Measurements from ENCODE around the gene SPTBN5.
"Not testable (repeated sequence)": the region's sequence is repeated elsewhere in the genome, so short reads cannot be mapped to it uniquely, and the experiment has no call there.

SPTBN5 gene

GRCh38 chr15:41839781-41840491, 53.9 kb downstream of the SPTBN5 start:
- TF ChIP-seq POLR2A (IDR thresholded peaks at IDR 0.05; ENCODE audit: low read length), result no peak
- TF ChIP-seq GATA1 (IDR thresholded peaks at IDR 0.05; ENCODE audit: low read depth, low read length), result no peak
- DNase-seq, result no peak

GRCh38 chr15:41838400-41838897, 55.4 kb downstream of the SPTBN5 start, which contains the start of gene PLA2G4B:
PLA2G4B (plus strand) TSS chr15:41838847; CDS start chr15:41838914, 67 bp downstream.
- no peak for DNase-seq
- TF ChIP-seq POLR2A (IDR thresholded peaks at IDR 0.05; ENCODE audit: low read length) (no peak), GATA1 (IDR thresholded peaks at IDR 0.05; ENCODE audit: low read depth, low read length) (no peak)

GRCh38 chr15:41836713-41837454, 57.0 kb downstream of the SPTBN5 start:
- TF ChIP-seq POLR2A (IDR thresholded peaks at IDR 0.05; ENCODE audit: low read length) (no peak), GATA1 (IDR thresholded peaks at IDR 0.05; ENCODE audit: low read depth, low read length) (no peak)
- DNase-seq, result no peak

DNA sequence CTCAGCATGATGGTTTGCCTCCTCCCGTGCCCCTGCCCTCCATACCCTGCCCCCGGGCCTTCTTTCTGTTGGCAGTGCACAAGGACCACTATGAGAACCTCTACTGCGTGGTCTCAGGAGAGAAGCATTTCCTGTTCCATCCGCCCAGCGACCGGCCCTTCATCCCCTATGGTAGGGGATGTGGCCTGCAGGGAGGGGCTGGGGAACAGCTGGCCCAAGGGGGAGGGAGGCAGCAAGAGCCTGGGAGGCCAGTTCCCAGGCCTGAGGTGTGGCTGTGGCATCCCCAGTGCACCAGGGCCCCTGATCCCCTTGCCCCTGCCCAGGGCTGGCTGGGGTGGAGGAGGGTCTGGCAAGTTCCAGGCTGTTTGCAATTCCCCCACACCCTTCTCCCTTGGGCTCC, 57.8 kb downstream of the SPTBN5 start:
- no peak for DNase-seq
- TF ChIP-seq POLR2A (IDR thresholded peaks at IDR 0.05; ENCODE audit: low read length) (no peak), GATA1 (IDR thresholded peaks at IDR 0.05; ENCODE audit: low read depth, low read length) (no peak)

GRCh38 chr15:41834096-41834495, 59.8 kb downstream of the SPTBN5 start:
- TF ChIP-seq GATA1 (IDR thresholded peaks at IDR 0.05; ENCODE audit: low read depth, low read length) (no peak), POLR2A (IDR thresholded peaks at IDR 0.05; ENCODE audit: low read length) (no peak)
- DNase-seq, result no peak

GRCh38 chr15:41832875-41833274, 61.0 kb downstream of the SPTBN5 start:
- no peak for TF ChIP-seq POLR2A (IDR thresholded peaks at IDR 0.05; ENCODE audit: low read length)
- TF ChIP-seq GATA1 (IDR thresholded peaks at IDR 0.05; ENCODE audit: low read depth, low read length), result no peak
- DNase-seq, result no peak

- TF ChIP-seq POLR2A (IDR thresholded peaks at IDR 0.05; ENCODE audit: low read length), result no peak
- no peak for DNase-seq
Measured at GRCh38 chr15:41832208-41832607, 61.6 kb downstream of the SPTBN5 start.

DNA sequence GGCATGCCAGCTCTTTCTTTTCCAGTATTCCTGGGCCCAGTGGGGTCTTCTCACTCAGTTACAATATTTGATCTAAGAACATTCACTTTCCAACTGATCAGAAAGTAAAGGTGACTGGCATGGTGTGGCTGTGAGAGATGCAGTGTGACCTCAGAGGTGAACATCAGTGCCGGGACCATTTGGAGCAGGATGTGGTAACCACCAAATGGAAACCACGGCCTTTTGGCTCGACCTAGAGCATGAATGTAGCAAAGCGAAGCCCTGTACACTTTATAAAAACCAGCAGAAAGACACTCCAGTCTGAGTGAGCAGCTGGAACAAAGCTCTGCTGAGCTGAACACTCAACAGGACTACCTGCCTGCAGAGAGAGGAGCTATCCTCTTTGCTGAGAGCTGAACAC, 62.6 kb downstream of the SPTBN5 start:
- not testable (repeated sequence) for DNase-seq

- DNase-seq, result no peak
- TF ChIP-seq GATA1 (IDR thresholded peaks at IDR 0.05; ENCODE audit: low read depth, low read length) (no peak), POLR2A (IDR thresholded peaks at IDR 0.05; ENCODE audit: low read length) (no peak)
Measured at GRCh38 chr15:41829959-41830646, 63.8 kb downstream of the SPTBN5 start.

- DNase-seq, result peak in 1 of 2 experiments; percentile 48
- TF ChIP-seq POLR2A (IDR thresholded peaks at IDR 0.05; ENCODE audit: low read length) (no peak), GATA1 (IDR thresholded peaks at IDR 0.05; ENCODE audit: low read depth, low read length) (no peak)
Measured at GRCh38 chr15:41828807-41829141, 65.1 kb downstream of the SPTBN5 start.

DNA sequence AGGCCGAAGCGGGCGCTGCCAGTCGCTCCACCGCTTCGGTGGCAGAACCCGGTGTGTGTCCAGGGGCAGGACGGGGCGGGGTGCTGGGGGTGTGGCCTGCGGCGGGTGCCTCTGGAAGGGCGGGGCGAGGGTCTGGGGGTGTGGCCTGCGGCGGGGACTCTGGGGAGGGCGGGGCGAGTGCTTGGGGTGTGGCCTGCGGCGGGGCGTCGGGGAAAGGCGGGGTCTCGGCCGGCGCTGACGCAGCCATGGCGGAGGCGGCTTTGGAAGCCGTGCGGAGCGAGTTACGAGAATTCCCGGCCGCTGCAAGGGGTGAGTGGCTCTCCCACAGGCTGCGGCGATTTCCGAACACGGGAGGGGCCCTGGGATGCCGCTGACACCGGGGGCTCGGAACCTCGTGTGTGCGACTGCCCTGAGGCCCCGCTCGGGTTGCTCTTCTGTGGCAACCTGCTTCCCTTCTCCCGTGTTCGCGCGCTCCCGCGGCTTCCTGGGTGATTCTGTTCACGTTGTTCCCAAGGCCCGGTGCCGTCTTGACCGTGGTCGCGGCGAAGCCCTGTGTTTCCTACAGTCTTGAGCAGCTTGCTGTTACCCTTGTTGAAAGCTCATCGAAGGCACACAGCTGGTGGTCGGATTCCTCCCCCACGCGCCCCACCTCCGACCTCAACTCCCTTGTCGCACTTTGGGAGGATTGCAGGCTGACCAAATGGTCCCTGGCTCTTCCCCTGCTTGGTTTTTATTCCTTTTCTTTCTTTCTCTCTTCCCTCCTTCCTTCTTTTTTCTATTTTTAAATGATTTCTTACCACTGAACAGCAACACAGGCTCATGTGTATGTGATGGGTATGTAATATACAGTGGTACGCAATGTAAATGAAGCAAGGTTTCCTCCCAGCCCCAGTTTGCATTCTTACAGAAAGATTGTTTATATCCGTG, 65.7 kb downstream of the SPTBN5 start, which contains the start of gene JMJD7:
JMJD7 (plus strand) TSS at position 213 of the 927 bp plus-strand sequence; CDS start at position 246, 33 bp downstream.
- no peak for TF ChIP-seq GATA1 (IDR thresholded peaks at IDR 0.05; ENCODE audit: low read depth, low read length)
- TF ChIP-seq POLR2A (IDR thresholded peaks at IDR 0.05; ENCODE audit: low read length), result peak; percentile 52

GRCh38 chr15:41827290-41827879, 66.5 kb downstream of the SPTBN5 start:
- DNase-seq, result no peak
- no peak for TF ChIP-seq POLR2A (IDR thresholded peaks at IDR 0.05; ENCODE audit: low read length)
- no peak for TF ChIP-seq GATA1 (IDR thresholded peaks at IDR 0.05; ENCODE audit: low read depth, low read length)

More for the DNA sequence above, 65.7 kb downstream of the SPTBN5 start, which contains the start of gene JMJD7:
- peak; percentile 90 to 96 for DNase-seq

Measured in erythroblast (primary cell).